Activated naive CD8-positive, alpha-beta T cell treated with anti-CD3 and anti-CD28 coated beads, Interleukin-2, amount 10 ng/mL, durations not matched to agents 7 days and 5 days (primary cell): ENCODE results near the gene HNMT. TPM values are rescaled to one million over a fixed set of nuclear protein-coding genes. Genes with fewer than 3 reads are reported as not detected.
"Not testable (repeated sequence)": the region's sequence is repeated elsewhere in the genome, so short reads cannot be mapped to it uniquely, and the experiment has no call there.

ENCODE experiments used
- ATAC-seq: fragments of 150-1000 bp; cut with Tn5 transposase; one replicate; pipeline ENCODE4 v1.10.0; 2021; ENCODE audit warnings: low read depth, moderate library complexity
- POLR2A ChIA-PET: fragments of 350-600 bp; sonication (Branson Sonifier 250); formaldehyde crosslinking; loops from one replicate; lab custom pipeline; 2021; ENCODE audit warnings: antibody characterized with exemption; lab: Charles Lee
- DNase-seq: peaks from one replicate; pipeline ENCODE4 v3.0.0; 2021
- H3K27ac Mint-ChIP-seq: one replicate; pipeline ENCODE4 v1.8.0; 2022; ENCODE audit warnings: mild to moderate bottlenecking, mixed read lengths
- H3K27me3 Mint-ChIP-seq: one replicate; pipeline ENCODE4 v1.8.0; 2022; ENCODE audit warnings: mild to moderate bottlenecking, moderate library complexity, mixed read lengths
- H3K36me3 Mint-ChIP-seq: one replicate; pipeline ENCODE4 v1.8.0; 2021; ENCODE audit warnings: mild to moderate bottlenecking, mixed read lengths
- H3K4me1 Mint-ChIP-seq: one replicate; pipeline ENCODE4 v1.8.0; 2021; ENCODE audit warnings: mixed read lengths
- H3K4me3 Mint-ChIP-seq: one replicate; pipeline ENCODE4 v1.8.0; 2022; ENCODE audit warnings: mild to moderate bottlenecking, moderate library complexity, mixed read lengths
- H3K9me3 Mint-ChIP-seq: one replicate; pipeline ENCODE4 v1.8.0; 2021; ENCODE audit warnings: mixed read lengths
- total RNA-seq, 2 experiments: library from RNA; stranded (reverse); gene quantifications; one replicate each; pipeline ENCODE4 v1.2.3, GENCODE V29; 2021

HNMT gene
- total RNA-seq, 2 experiments from 2014 or later: 0.28 to 0.57 TPM

- Mint-ChIP-seq H3K27ac (no peak overlapping the region), H3K4me3 (no peak overlapping the region), H3K9me3 (no peaks in the 10 kb centered on the region), H3K4me1 (no peaks in the 10 kb centered on the region), H3K36me3 (no peaks in the 10 kb centered on the region), H3K27me3 (no peaks in the 10 kb centered on the region)
- no peak for ATAC-seq
- POLR2A ChIA-PET: no interaction called here
- no peak for DNase-seq
Observed at GRCh38 chr2:138035608-138036217, 71.4 kb downstream of the HNMT start.

GRCh38 chr2:138036522-138036921 is 72.2 kb downstream of the HNMT start:
- Mint-ChIP-seq H3K27me3 (no peaks in the 10 kb centered on the region), H3K27ac (no peak overlapping the region), H3K4me3 (no peak overlapping the region), H3K9me3 (peaks cover 1% of the 10 kb centered on the region), H3K36me3 (no peaks in the 10 kb centered on the region), H3K4me1 (no peaks in the 10 kb centered on the region)
- ATAC-seq (no peak), DNase-seq (no peak)
- POLR2A ChIA-PET: no interaction called here

- Mint-ChIP-seq H3K9me3 (peaks cover 1% of the 10 kb centered on the region), H3K27me3 (no peaks in the 10 kb centered on the region), H3K4me3 (no peak overlapping the region), H3K36me3 (no peaks in the 10 kb centered on the region), H3K4me1 (no peaks in the 10 kb centered on the region), H3K27ac (no peak overlapping the region)
- POLR2A ChIA-PET: no interaction called here
- DNase-seq (no peak), ATAC-seq (no peak)
Observed at GRCh38 chr2:138037090-138037489, 72.8 kb downstream of the HNMT start.

DNA sequence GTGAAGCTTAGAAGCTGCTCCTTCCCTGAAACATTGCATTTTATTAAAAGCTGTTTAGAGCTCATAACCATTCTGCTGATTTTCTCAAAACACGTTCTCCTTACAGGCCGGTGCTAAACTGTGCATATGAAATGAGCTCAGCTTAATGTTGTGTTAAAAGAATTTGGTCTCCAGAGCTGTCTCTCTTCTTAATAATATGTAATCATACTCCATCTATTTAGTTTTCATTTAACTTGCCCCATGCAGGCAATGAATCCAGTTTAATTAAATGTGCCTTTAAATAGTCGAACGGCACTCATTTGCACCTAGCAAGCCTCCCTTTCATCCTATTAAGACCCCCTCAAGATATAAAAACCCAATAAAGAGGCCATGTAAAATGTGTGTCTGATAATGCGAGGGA is 76.3 kb downstream of the HNMT start:
- no peaks in the 10 kb centered on the region for H3K4me1 Mint-ChIP-seq
- ATAC-seq (no peak), DNase-seq (no peak)
- POLR2A ChIA-PET: no interaction called here
- peaks cover 7% of the 10 kb centered on the region for H3K9me3 Mint-ChIP-seq
- no peak overlapping the region for H3K27ac Mint-ChIP-seq
- no peaks in the 10 kb centered on the region for H3K27me3 Mint-ChIP-seq
- no peaks in the 10 kb centered on the region for H3K36me3 Mint-ChIP-seq
- no peak overlapping the region for H3K4me3 Mint-ChIP-seq

- POLR2A ChIA-PET: no interaction called here
- H3K4me1 Mint-ChIP-seq: no peaks in the 10 kb centered on the region
- H3K9me3 Mint-ChIP-seq: peaks cover 7% of the 10 kb centered on the region
- H3K27ac Mint-ChIP-seq: no peak overlapping the region
- ATAC-seq (no peak), DNase-seq (no peak)
- H3K36me3 Mint-ChIP-seq: no peaks in the 10 kb centered on the region
- H3K4me3 Mint-ChIP-seq: no peak overlapping the region
- no peaks in the 10 kb centered on the region for H3K27me3 Mint-ChIP-seq
Observed at GRCh38 chr2:138042311-138042710, 78.0 kb downstream of the HNMT start.

DNA sequence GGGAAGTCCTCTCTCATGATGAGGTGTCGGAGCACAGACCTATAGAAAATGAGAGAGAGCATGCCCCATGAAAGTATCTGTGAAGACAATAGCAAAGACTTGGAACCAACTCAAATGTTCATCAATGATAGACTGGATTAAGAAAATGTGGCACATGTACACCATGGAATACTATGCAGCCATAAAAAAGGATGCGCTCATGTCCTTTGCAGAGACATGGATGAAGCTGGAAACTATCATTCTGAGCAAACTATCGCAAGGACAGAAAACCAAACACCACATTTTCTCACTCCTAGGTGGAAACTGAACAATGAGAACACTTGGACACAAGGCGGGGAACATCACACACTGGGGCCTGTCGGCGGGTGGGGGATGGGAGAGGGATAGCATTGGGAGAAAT is 79.3 kb downstream of the HNMT start:
- H3K4me3 Mint-ChIP-seq, H3K9me3 Mint-ChIP-seq, H3K36me3 Mint-ChIP-seq, POLR2A ChIA-PET, ATAC-seq, H3K27ac Mint-ChIP-seq, H3K27me3 Mint-ChIP-seq, H3K4me1 Mint-ChIP-seq, DNase-seq: not testable (repeated sequence)

- DNase-seq (no peak), ATAC-seq (no peak)
- Mint-ChIP-seq H3K27ac (no peak overlapping the region), H3K36me3 (no peaks in the 10 kb centered on the region), H3K27me3 (no peaks in the 10 kb centered on the region), H3K4me1 (no peaks in the 10 kb centered on the region), H3K4me3 (no peak overlapping the region), H3K9me3 (no peaks in the 10 kb centered on the region)
- POLR2A ChIA-PET: no interaction called here
Observed at GRCh38 chr2:138058427-138058826, 94.2 kb downstream of the HNMT start.

- H3K9me3 Mint-ChIP-seq: no peaks in the 10 kb centered on the region
- no peak overlapping the region for H3K4me3 Mint-ChIP-seq
- H3K27ac Mint-ChIP-seq: no peak overlapping the region
Observed at GRCh38 chr2:138059487-138060300, 95.4 kb downstream of the HNMT start.

DNA sequence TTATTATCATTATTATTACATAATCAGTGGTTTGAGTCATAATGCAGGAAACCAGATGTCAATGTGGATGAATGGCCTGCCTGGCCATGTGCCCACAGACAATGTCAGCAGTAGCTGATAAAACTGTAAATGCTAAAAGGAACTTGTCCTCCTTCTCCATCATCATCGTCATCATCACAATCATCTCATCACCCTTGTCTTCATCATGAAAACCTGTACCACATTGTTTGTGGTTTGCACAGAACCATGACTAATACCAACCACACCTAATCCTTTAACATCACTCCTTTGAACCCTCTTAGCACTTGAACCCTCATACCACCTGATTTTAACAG is 96.0 kb downstream of the HNMT start:
- Mint-ChIP-seq H3K27me3 (no peaks in the 10 kb centered on the region), H3K4me3 (no peak overlapping the region), H3K27ac (no peak overlapping the region), H3K9me3 (no peaks in the 10 kb centered on the region), H3K4me1 (no peaks in the 10 kb centered on the region), H3K36me3 (no peaks in the 10 kb centered on the region)
- ATAC-seq (no peak), DNase-seq (no peak)
- POLR2A ChIA-PET: no interaction called here

More at GRCh38 chr2:138059487-138060300, 95.4 kb downstream of the HNMT start:
- ATAC-seq: no peak
- DNase-seq: no peak
- no peaks in the 10 kb centered on the region for H3K36me3 Mint-ChIP-seq
- POLR2A ChIA-PET: no interaction called here
- H3K4me1 Mint-ChIP-seq: no peaks in the 10 kb centered on the region
- no peaks in the 10 kb centered on the region for H3K27me3 Mint-ChIP-seq

GRCh38 chr2:138061961-138062360 is 97.7 kb downstream of the HNMT start:
- POLR2A ChIA-PET: no interaction called here
- Mint-ChIP-seq H3K9me3 (no peaks in the 10 kb centered on the region), H3K4me1 (no peaks in the 10 kb centered on the region), H3K4me3 (no peak overlapping the region), H3K27me3 (no peaks in the 10 kb centered on the region), H3K27ac (no peak overlapping the region), H3K36me3 (no peaks in the 10 kb centered on the region)
- ATAC-seq: no peak
- no peak for DNase-seq

- Mint-ChIP-seq H3K36me3 (no peaks in the 10 kb centered on the region), H3K4me3 (no peak overlapping the region), H3K9me3 (no peaks in the 10 kb centered on the region), H3K27ac (no peak overlapping the region), H3K27me3 (no peaks in the 10 kb centered on the region), H3K4me1 (no peaks in the 10 kb centered on the region)
- no peak for DNase-seq
- POLR2A ChIA-PET: no interaction called here
- no peak for ATAC-seq
Observed at GRCh38 chr2:138063181-138063580, 98.9 kb downstream of the HNMT start.
